Bronchial epithelial cell (primary cell): ENCODE results near the gene SPEG. TPM values are rescaled to one million over a fixed set of nuclear protein-coding genes. Genes with fewer than 3 reads are reported as not detected.

Source experiments
- DNase-seq: peaks from one replicate; pipeline ENCODE4 v3.0.0-alpha.2; 2010; ENCODE audit warnings: low read depth
- FAIRE-seq: peaks from 2 replicates; lab custom pipeline; 2011; peaks lifted over from hg19 to GRCh38; lab: Jason Lieb, UNC
- H3K27me3 ChIP-seq: 2 replicates; pipeline ENCODE4 v1.5.1; 2011; ENCODE audit warnings: low read length; ENCODE audit not compliant: control insufficient read depth, insufficient read depth
- H3K36me3 ChIP-seq: 2 replicates; pipeline ENCODE4 v1.5.1; 2011; ENCODE audit warnings: low read length; ENCODE audit not compliant: control insufficient read depth, insufficient read depth
- H3K4me3 ChIP-seq: 2 replicates; pipeline ENCODE4 v1.5.1; 2011; ENCODE audit warnings: mild to moderate bottlenecking, low read depth, low read length, control low read depth
- total RNA-seq: library from RNA; depleted of rRNA; stranded (reverse); fragments of >200 nt; gene quantifications from 2 replicates; pipeline ENCODE4 v1.2.1, GENCODE V29; 2014
- TF ChIP-seq, protein P1 (sequence below): IDR thresholded peaks from 2 replicates; pipeline ENCODE4 v1.5.1; 2011; ENCODE audit warnings: mild to moderate bottlenecking, moderate library complexity, low read length, control low read depth, inconsistent platforms; ENCODE audit not compliant: insufficient read depth, severe bottlenecking

The SPEG gene
- total RNA-seq, 1 donor from 2014 or later, result 1.8 TPM

- TF ChIP-seq, protein P1, sequence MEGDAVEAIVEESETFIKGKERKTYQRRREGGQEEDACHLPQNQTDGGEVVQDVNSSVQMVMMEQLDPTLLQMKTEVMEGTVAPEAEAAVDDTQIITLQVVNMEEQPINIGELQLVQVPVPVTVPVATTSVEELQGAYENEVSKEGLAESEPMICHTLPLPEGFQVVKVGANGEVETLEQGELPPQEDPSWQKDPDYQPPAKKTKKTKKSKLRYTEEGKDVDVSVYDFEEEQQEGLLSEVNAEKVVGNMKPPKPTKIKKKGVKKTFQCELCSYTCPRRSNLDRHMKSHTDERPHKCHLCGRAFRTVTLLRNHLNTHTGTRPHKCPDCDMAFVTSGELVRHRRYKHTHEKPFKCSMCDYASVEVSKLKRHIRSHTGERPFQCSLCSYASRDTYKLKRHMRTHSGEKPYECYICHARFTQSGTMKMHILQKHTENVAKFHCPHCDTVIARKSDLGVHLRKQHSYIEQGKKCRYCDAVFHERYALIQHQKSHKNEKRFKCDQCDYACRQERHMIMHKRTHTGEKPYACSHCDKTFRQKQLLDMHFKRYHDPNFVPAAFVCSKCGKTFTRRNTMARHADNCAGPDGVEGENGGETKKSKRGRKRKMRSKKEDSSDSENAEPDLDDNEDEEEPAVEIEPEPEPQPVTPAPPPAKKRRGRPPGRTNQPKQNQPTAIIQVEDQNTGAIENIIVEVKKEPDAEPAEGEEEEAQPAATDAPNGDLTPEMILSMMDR, result no peak
- Histone ChIP-seq H3K27me3 (peaks cover 11% of the 10 kb centered on the region), H3K4me3 (no peak overlapping the region), H3K36me3 (no peaks in the 10 kb centered on the region)
- no peak for DNase-seq
- FAIRE-seq, result no peak
These were observed 19.8 kb upstream of the SPEG start for GRCh38 chr2:219414857-219415256.

GRCh38 chr2:219415580-219416234 lies 18.9 kb upstream of the SPEG start:
- FAIRE-seq (no peak), DNase-seq (no peak)
- H3K36me3 ChIP-seq, result no peaks in the 10 kb centered on the region
- H3K4me3 ChIP-seq, result no peak overlapping the region
- peaks cover 11% of the 10 kb centered on the region for H3K27me3 ChIP-seq
- TF ChIP-seq, protein P1, result no peak

- DNase-seq (no peak), FAIRE-seq (no peak)
- TF ChIP-seq, protein P1, result no peak
- no peaks in the 10 kb centered on the region for H3K36me3 ChIP-seq
- peaks cover 11% of the 10 kb centered on the region for H3K27me3 ChIP-seq
- no peak overlapping the region for H3K4me3 ChIP-seq
These were observed 18.4 kb upstream of the SPEG start for GRCh38 chr2:219416235-219416602.

- Histone ChIP-seq H3K4me3 (no peak overlapping the region), H3K27me3 (peaks cover 11% of the 10 kb centered on the region), H3K36me3 (no peaks in the 10 kb centered on the region)
- FAIRE-seq (no peak), DNase-seq (no peak)
- TF ChIP-seq, protein P1, result no peak
These were observed 17.7 kb upstream of the SPEG start for GRCh38 chr2:219416938-219417337.

- no peaks in the 10 kb centered on the region for H3K36me3 ChIP-seq
- no peak overlapping the region for H3K4me3 ChIP-seq
- TF ChIP-seq, protein P1, result no peak
- no peak for DNase-seq
- H3K27me3 ChIP-seq, result peaks cover 11% of the 10 kb centered on the region
- FAIRE-seq, result no peak
These were observed 17.3 kb upstream of the SPEG start for GRCh38 chr2:219417374-219417773.
